GM18951 (cell line): ENCODE data around the gene FGFR4.

ENCODE experiments used
- POLR2A ChIP-seq: IDR thresholded peaks from 4 replicates; pipeline ENCODE4 v1.6.1; 2011; ENCODE audit warnings: mild to moderate bottlenecking; ENCODE audit not compliant: insufficient read length, insufficient read depth; ENCODE audit errors: extremely low read depth
- in situ Hi-C: fragments of 300-500 bp; cut with MboI; formaldehyde crosslinking; loops from one replicate; pipeline ENCODE4 v1.12.0; 2022; ENCODE audit warnings: low sequenced_read_pairs, mixed read lengths, inconsistent platforms; ENCODE audit not compliant: unreplicated experiment

Gene FGFR4

GRCh38 chr5:177099422-177100093 is 12.8 kb downstream of the FGFR4 start:
- in situ Hi-C loops = loop anchor here (25.0 kb wide), 1 partner anchor 437 kb away; no protein-coding TSS in a partner anchor
- TF ChIP-seq POLR2A = no peak

GRCh38 chr5:177100714-177101121 is 14.0 kb downstream of the FGFR4 start:
- in situ Hi-C loops = loop anchor here (25.0 kb wide), 1 partner anchor 438 kb away; no protein-coding TSS in a partner anchor
- no peak for TF ChIP-seq POLR2A

- in situ Hi-C loops = loop anchor here (25.0 kb wide), 1 partner anchor 441 kb away; no protein-coding TSS in a partner anchor
- no peak for TF ChIP-seq POLR2A
Observed at GRCh38 chr5:177103523-177104253, 17.0 kb downstream of the FGFR4 start.

- TF ChIP-seq POLR2A = no peak
- in situ Hi-C loops = loop anchor here (25.0 kb wide), 1 partner anchor 444 kb away; no protein-coding TSS in a partner anchor
Observed at GRCh38 chr5:177105691-177106476, 19.2 kb downstream of the FGFR4 start.

GRCh38 chr5:177107159-177107558 is 20.4 kb downstream of the FGFR4 start:
- in situ Hi-C loops = loop anchor here (25.0 kb wide), 1 partner anchor 445 kb away; no protein-coding TSS in a partner anchor
- TF ChIP-seq POLR2A = no peak

- TF ChIP-seq POLR2A = no peak
- in situ Hi-C loops = loop anchor here (25.0 kb wide), 1 partner anchor 448 kb away; no protein-coding TSS in a partner anchor
Observed at GRCh38 chr5:177109810-177110209, 23.1 kb downstream of the FGFR4 start.

- in situ Hi-C loops = loop anchor here (25.0 kb wide), 1 partner anchor 450 kb away; no protein-coding TSS in a partner anchor
- TF ChIP-seq POLR2A = no peak
Observed at GRCh38 chr5:177111720-177112394, 25.1 kb downstream of the FGFR4 start.

GRCh38 chr5:177112589-177113220 is 26.0 kb downstream of the FGFR4 start:
- in situ Hi-C loops = loop anchor here (25.0 kb wide), 1 partner anchor 450 kb away; no protein-coding TSS in a partner anchor
- TF ChIP-seq POLR2A = no peak

- TF ChIP-seq POLR2A = no peak
- in situ Hi-C loops = loop anchor here (25.0 kb wide), 1 partner anchor 451 kb away; no protein-coding TSS in a partner anchor
Observed at GRCh38 chr5:177113566-177114424, 27.1 kb downstream of the FGFR4 start.

- peak; percentile 59 for TF ChIP-seq POLR2A
- in situ Hi-C loops = loop anchor here (25.0 kb wide), 1 partner anchor 455 kb away; no protein-coding TSS in a partner anchor
Observed at GRCh38 chr5:177116631-177117373, 30.1 kb downstream of the FGFR4 start.
